ENCODE measurements around the gene NTSR2. TPM values are rescaled to one million over a fixed set of nuclear protein-coding genes. Genes with fewer than 3 reads are reported as not detected.
A peak's percentile ranks its signal among the peaks of the same experiment; 100 is the strongest.

NTSR2 gene
- total and polyA plus RNA-seq, 2 donors (not counting 3 experiments of a cell fraction or from before 2014, with no cell fraction given) = not detected

GRCh38 chr2:11710210-11710609, 40.2 kb upstream of the NTSR2 start:
- ChIA-PET POLR2A (no interaction called here), CTCF (interaction anchor here (0.9 to 1.9 kb wide), 3 partner anchors 17 to 74 kb away, joined by 3 to 11 read pairs (median 5); no protein-coding TSS in a partner anchor)
- H3K9ac ChIP-seq (replicated peaks; ENCODE audit: extremely low read depth, insufficient read depth, low read length) = no peak overlapping the region
- H3K9me1 ChIP-seq (replicated peaks; ENCODE audit: control insufficient read depth, extremely low read depth, insufficient read depth, low read length) = no peaks in the 10 kb centered on the region
- H2AFZ ChIP-seq (ENCODE audit: low read depth, low read length) = no peak overlapping the region
- no peaks in the 10 kb centered on the region for H3K79me2 ChIP-seq (ENCODE audit: control insufficient read depth, insufficient read depth, low read length)
- FAIRE-seq (peak; percentile 74), DNase-seq (ENCODE audit: low read depth, low spot score) (peak; percentile 78)
- no peak overlapping the region for H3K4me2 ChIP-seq (ENCODE audit: insufficient read depth, low read length)
- BruUV-seq (replicated peaks) = no TSS peak
- TF ChIP-seq POLR2A (IDR thresholded peaks at IDR 0.05; ENCODE audit: low read depth, low read length) (no peak), POLR2AphosphoS5 (IDR thresholded peaks at IDR 0.05; ENCODE audit: insufficient read depth, low read depth, low read length) (no peak)
- H3K4me3 ChIP-seq (replicated peaks in 1 of 3; ENCODE audit: insufficient read depth in 1 of 3, low read depth in 1 of 3, low read length in 3 of 3) = no peak overlapping the region
- H3K9me3 ChIP-seq (replicated peaks; ENCODE audit: control insufficient read depth, insufficient read depth, low read length) = no peaks in the 10 kb centered on the region
- no peaks in the 10 kb centered on the region for H3K27me3 ChIP-seq (ENCODE audit: control insufficient read depth in 2 of 2, insufficient read depth in 2 of 2, low read length in 2 of 2)
- H3K4me1 ChIP-seq (ENCODE audit: control insufficient read depth, extremely low read depth, insufficient read depth, low read length) = peaks cover 4% of the 10 kb centered on the region
- dilution Hi-C loops (cut with MboI; ENCODE audit: extremely low pct_ligation_motif_present, low sequenced_read_pairs) (no loop called here), intact Hi-C loops (cut with micrococcal nuclease) (no loop called here)
- no peaks in the 10 kb centered on the region for H3K36me3 ChIP-seq (ENCODE audit: control insufficient read depth in 2 of 2, extremely low read depth in 1 of 2, insufficient read depth in 2 of 2, low read length in 2 of 2)
- H3K27ac ChIP-seq (ENCODE audit: insufficient read depth, low read depth, low read length) = no peak overlapping the region
- H4K20me1 ChIP-seq (replicated peaks; ENCODE audit: control insufficient read depth, extremely low read depth, insufficient read depth, low read length) = no peaks in the 10 kb centered on the region

GRCh38 chr2:11709293-11709692, 39.3 kb upstream of the NTSR2 start:
- BruUV-seq (replicated peaks) = no TSS peak
- Histone ChIP-seq H3K4me3 (replicated peaks in 1 of 3; ENCODE audit: insufficient read depth in 1 of 3, low read depth in 1 of 3, low read length in 3 of 3) (no peak overlapping the region), H3K4me2 (ENCODE audit: insufficient read depth, low read length) (no peak overlapping the region), H3K27ac (ENCODE audit: insufficient read depth, low read depth, low read length) (no peak overlapping the region), H3K36me3 (ENCODE audit: control insufficient read depth in 2 of 2, extremely low read depth in 1 of 2, insufficient read depth in 2 of 2, low read length in 2 of 2) (no peaks in the 10 kb centered on the region), H3K4me1 (ENCODE audit: control insufficient read depth, extremely low read depth, insufficient read depth, low read length) (peaks cover 4% of the 10 kb centered on the region), H3K79me2 (ENCODE audit: control insufficient read depth, insufficient read depth, low read length) (no peaks in the 10 kb centered on the region), H2AFZ (ENCODE audit: low read depth, low read length) (no peak overlapping the region), H4K20me1 (replicated peaks; ENCODE audit: control insufficient read depth, extremely low read depth, insufficient read depth, low read length) (no peaks in the 10 kb centered on the region), H3K9me3 (replicated peaks; ENCODE audit: control insufficient read depth, insufficient read depth, low read length) (no peaks in the 10 kb centered on the region), H3K9ac (replicated peaks; ENCODE audit: extremely low read depth, insufficient read depth, low read length) (no peak overlapping the region), H3K9me1 (replicated peaks; ENCODE audit: control insufficient read depth, extremely low read depth, insufficient read depth, low read length) (no peaks in the 10 kb centered on the region), H3K27me3 (ENCODE audit: control insufficient read depth in 2 of 2, insufficient read depth in 2 of 2, low read length in 2 of 2) (no peaks in the 10 kb centered on the region)
- CTCF ChIA-PET = interaction anchor here (1.5 to 1.9 kb wide), 2 partner anchors 16 to 75 kb away, joined by 5 to 11 read pairs; no protein-coding TSS in a partner anchor
- POLR2A ChIA-PET = no interaction called here
- DNase-seq (ENCODE audit: low read depth, low spot score) = no peak
- dilution Hi-C loops (cut with MboI; ENCODE audit: extremely low pct_ligation_motif_present, low sequenced_read_pairs) = no loop called here
- intact Hi-C loops (cut with micrococcal nuclease) = no loop called here
- TF ChIP-seq MAX (IDR thresholded peaks at IDR 0.05; ENCODE audit: insufficient read depth, insufficient read length) (no peak), GATA2 (IDR thresholded peaks at IDR 0.05; ENCODE audit: insufficient read depth, insufficient read length, low read depth, low read length) (no peak), MYC (IDR thresholded peaks at IDR 0.05; ENCODE audit: low read depth, low read length) (no peak), EZH2 (IDR thresholded peaks at IDR 0.05; ENCODE audit: borderline replicate concordance, low read depth, low read length, severe bottlenecking) (no peak), FOS (IDR thresholded peaks at IDR 0.05; ENCODE audit: borderline replicate concordance, insufficient read depth, low read length) (no peak), POLR2A (IDR thresholded peaks at IDR 0.05; ENCODE audit: low read depth, low read length) (no peak), JUN (IDR thresholded peaks at IDR 0.05; ENCODE audit: borderline replicate concordance, insufficient read depth, insufficient read length, low read depth) (no peak), POLR2AphosphoS5 (IDR thresholded peaks at IDR 0.05; ENCODE audit: insufficient read depth, low read depth, low read length) (no peak)
- no peak for FAIRE-seq
